Bone marrow (tissue), 2 donors: Measurements from ENCODE around the gene RASA3.

Experiments used
- DNase-seq, 2 donors: peaks; one replicate each; lab custom pipeline; 2025; lab: John Stamatoyannopoulos, UW

Gene RASA3

GRCh38 chr13:114019367-114019766, 113.1 kb downstream of the RASA3 start:
- no peak for DNase-seq

GRCh38 chr13:114018461-114019055, 113.9 kb downstream of the RASA3 start:
- DNase-seq: no peak

- no peak for DNase-seq
Measured at GRCh38 chr13:114017966-114018365, 114.5 kb downstream of the RASA3 start.

GRCh38 chr13:114017028-114017630, 115.3 kb downstream of the RASA3 start:
- DNase-seq: no peak

GRCh38 chr13:114016321-114017027, 115.9 kb downstream of the RASA3 start:
- DNase-seq: no peak

GRCh38 chr13:114015969-114016295, 116.5 kb downstream of the RASA3 start:
- no peak for DNase-seq

GRCh38 chr13:114015111-114015968, 117.1 kb downstream of the RASA3 start:
- DNase-seq: no peak

GRCh38 chr13:114013952-114014629, 118.3 kb downstream of the RASA3 start:
- DNase-seq: no peak

- no peak for DNase-seq
Measured at GRCh38 chr13:114013336-114013735, 119.1 kb downstream of the RASA3 start.

- no peak for DNase-seq
Measured at GRCh38 chr13:114012921-114013320, 119.5 kb downstream of the RASA3 start.

GRCh38 chr13:114012141-114012540, 120.3 kb downstream of the RASA3 start:
- no peak for DNase-seq

GRCh38 chr13:114011226-114011625, 121.2 kb downstream of the RASA3 start:
- no peak for DNase-seq

GRCh38 chr13:114010401-114011101, 121.9 kb downstream of the RASA3 start:
- DNase-seq: no peak

- no peak for DNase-seq
Measured at GRCh38 chr13:114009590-114010400, 122.6 kb downstream of the RASA3 start.

- DNase-seq: no peak
Measured at GRCh38 chr13:114008964-114009589, 123.3 kb downstream of the RASA3 start.

GRCh38 chr13:114007566-114007965, 124.9 kb downstream of the RASA3 start:
- DNase-seq: no peak

- no peak for DNase-seq
Measured at GRCh38 chr13:114005206-114005724, 127.2 kb downstream of the RASA3 start.

- no peak for DNase-seq
Measured at GRCh38 chr13:114004420-114005205, 127.8 kb downstream of the RASA3 start.

- no peak for DNase-seq
Measured at GRCh38 chr13:114002771-114003321, 129.6 kb downstream of the RASA3 start.
